IPS-11a (cell line): ENCODE measurements around the gene NHLRC4.
"Not testable (repeated sequence)": the region's sequence is repeated elsewhere in the genome, so short reads cannot be mapped to it uniquely, and the experiment has no call there.

ENCODE experiments used
- H3K4me3 ChIP-seq: one replicate; pipeline ENCODE4 v1.5.1; 2013; ENCODE audit warnings: low read depth, low read length, control low read depth

The NHLRC4 gene

DNA sequence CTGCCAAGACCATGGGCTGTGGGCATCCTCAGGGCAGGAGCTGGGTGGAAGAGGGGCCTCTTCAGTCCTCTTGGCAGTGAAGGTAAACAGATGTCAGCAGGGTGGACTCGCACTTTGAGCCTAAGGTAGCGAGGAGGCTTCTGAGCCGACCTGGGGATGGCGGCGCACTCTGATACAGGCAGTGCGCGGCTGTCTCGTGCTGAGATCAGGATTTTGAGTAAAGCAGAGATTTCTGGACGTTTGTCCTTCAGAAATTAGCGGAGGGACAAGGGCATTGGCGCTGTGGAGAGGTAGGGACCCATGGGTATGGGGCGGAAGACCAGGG lies 29.9 kb downstream of the NHLRC4 start:
- no peak overlapping the region for H3K4me3 ChIP-seq

DNA sequence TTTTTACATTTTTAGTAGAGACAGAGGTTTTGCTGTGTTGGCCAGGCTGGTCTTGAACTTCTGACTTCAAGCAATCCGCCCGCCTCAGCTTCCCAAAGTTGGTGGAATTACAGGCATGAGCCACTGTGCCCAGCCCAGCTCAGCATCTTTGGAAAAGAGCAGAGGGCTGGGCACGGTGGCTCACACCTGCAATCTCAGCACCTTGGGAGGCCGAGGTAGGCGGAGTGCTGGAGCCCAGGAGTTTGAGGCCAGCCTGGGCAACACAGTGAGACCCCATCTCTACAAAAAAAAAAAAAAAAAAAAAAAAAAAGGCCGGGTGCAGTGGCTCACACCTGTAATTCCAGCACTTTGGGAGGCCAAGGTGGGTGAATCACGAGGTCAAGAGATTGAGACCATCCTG lies 30.9 kb downstream of the NHLRC4 start:
- not testable (repeated sequence) for H3K4me3 ChIP-seq

DNA sequence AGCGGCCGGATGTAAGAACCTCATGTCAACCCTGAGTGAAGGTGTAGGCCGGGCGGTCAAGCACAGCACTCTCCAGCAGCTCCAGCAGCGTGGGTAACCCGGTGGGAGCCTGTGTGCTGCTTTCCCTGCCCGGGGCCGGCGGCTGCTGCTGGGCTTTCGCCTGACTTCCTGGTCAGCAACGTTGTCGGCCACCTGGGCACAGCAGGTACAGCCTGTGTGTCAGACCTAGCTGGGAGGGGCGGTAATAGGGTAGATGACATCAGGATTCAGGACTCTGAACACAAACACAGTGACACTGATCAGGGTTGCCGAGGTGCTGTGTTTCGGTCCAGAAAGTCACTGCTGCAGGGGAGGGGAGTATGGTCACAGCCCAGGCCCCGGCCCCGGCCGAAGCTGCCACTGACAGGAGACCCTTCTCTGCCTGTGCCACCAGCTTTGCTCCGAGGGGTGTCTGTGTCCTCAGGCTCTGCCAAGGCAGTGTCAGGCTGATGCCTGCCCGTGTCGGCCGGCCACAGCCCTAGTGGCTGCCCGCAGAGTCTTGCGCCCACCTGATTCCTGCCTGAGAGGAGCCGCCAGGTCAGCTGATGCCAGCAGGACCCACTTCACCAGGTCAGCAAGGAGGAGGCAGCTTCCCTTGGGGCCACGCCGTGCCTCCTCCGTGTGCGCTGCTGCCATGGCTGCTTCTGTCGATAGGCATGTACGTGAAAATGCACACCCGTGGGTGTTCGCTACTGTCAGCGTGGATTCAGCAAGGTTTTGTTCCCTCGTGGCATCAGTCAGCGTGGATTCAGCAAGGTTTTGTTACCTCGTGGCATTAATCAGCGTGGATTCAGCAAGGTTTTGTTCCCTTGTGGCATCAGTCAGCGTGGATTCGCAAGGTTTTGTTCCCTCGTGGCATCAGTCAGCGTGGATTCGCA lies 32.3 kb downstream of the NHLRC4 start:
- H3K4me3 ChIP-seq = no peak overlapping the region

DNA sequence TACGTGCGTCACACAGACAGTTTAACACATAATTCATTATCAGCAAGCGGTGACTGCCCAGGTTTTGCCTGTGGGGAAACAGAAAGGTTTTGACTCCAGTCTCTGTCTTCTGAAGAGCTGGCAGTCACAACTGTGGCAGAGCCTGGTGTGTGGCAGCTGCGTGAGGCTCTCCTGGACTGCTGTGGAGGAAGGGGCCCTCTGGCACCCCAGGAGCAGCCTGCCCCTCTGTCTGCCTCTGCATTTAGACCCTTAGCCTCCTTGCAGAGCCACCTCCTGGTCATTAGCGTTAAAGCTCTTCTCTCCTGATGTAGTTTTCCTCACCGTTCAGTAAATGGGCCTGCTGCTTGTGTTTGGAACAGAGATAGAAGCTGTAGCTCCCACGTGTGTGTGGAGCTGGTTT lies 34.0 kb downstream of the NHLRC4 start:
- H3K4me3 ChIP-seq = no peak overlapping the region

DNA sequence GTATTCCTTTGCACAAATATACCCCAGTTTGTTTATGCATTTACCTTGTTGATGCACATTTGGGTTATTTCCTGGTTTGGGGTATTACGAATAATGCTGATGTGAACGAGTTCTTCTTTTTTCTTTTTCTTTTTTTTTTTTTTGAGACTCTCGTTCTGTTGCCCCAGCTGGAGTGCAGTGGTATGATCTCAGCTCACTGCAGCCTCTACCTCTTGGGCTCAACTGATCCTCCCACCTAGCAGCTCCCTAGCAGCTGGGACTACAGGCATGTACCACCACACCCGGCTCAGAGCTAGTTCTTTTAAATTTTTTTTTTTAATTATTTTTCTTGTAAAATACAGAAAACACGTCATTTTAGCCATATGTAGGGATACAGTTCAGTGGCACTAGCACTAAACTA lies 37.1 kb downstream of the NHLRC4 start:
- H3K4me3 ChIP-seq = no peak overlapping the region

DNA sequence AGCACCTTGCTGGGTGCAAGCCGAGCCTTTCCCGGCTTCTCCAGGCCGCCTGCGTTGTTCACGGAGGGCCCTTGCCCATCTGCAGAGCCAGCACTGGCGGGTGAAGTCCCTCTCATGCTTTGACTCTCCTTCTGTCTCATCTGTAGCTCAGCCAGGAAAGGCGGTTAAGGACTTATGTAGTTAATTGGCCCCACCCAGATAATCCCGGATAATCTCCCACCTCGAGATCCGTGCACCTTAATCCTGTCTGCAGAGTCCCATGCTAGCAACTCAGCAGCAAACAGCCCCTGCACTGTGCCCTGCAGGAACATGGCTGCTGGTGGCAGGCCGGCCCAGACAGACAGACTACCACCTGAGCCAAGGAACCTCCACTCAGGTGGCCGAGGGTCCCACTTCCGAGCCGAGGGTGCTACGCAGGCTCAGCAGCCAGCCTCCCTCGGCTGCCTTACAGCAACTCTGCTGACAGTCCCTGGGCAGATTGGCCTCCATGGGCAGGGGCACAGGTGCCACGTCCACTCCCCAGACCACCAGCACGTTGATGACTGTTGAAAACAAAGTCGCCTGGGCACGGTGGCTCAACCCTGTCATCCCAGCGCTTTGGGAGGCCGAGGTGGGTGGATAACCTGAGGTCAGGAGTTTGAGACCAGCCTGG lies 40.0 kb downstream of the NHLRC4 start:
- no peak overlapping the region for H3K4me3 ChIP-seq

DNA sequence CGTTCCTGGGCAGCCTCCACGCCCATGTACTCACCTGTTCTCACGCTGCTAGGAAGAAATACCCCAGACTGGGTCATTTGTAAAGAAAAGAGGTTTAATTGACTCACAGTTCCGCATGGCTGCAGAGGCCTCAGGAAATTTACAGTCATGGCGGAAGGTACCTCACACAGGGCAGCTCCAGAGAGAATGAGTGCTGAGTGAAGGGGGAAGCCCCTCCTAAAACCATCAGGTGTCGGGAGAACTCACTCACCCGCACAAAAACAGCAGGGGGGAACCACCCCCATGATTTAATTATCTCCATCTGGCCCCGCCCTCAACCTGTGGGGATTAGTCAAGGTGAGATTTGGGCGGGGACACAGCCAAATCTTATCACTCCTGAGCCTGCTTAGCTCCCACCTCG lies 41.2 kb downstream of the NHLRC4 start:
- H3K4me3 ChIP-seq = no peak overlapping the region

DNA sequence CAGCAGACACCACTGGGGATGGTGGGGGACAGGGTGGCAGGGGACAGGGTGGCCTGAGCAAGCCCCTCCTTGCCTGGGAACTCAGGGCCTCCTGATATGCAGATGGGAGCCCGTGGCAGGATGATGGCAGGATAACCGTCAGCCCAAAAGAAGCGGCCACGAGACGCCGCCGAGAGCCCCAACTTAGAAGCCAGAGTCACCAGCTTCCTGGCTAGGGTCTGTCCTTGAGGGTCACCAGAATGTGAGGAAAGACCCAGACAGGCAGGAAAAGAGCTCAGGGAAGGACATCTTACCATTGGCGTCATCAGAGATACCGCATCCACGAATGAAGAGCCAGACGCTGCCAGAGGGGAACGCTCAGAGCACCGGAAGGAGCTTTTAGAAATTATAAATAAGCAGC lies 42.5 kb downstream of the NHLRC4 start:
- H3K4me3 ChIP-seq = no peak overlapping the region

DNA sequence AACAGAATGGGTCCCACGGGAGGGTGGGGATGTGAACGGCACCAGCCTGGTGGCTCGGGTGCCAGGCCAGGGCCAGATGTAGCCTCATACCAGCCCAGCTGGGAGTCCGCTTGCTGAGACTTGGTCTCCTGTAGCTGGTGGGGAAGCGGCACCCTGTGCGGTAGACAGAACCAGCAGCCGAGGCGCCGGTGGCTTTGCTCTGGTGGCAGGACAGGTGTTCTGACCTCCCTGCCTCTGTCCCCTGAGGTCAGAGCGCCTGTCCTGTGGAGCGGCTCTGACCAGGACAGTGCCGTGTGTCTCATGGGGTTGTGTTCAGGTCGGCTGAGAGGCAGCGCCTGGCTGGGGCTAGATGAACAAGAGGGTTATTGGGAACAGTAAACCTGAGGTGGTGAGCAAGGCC lies 43.2 kb downstream of the NHLRC4 start:
- H3K4me3 ChIP-seq = no peak overlapping the region

DNA sequence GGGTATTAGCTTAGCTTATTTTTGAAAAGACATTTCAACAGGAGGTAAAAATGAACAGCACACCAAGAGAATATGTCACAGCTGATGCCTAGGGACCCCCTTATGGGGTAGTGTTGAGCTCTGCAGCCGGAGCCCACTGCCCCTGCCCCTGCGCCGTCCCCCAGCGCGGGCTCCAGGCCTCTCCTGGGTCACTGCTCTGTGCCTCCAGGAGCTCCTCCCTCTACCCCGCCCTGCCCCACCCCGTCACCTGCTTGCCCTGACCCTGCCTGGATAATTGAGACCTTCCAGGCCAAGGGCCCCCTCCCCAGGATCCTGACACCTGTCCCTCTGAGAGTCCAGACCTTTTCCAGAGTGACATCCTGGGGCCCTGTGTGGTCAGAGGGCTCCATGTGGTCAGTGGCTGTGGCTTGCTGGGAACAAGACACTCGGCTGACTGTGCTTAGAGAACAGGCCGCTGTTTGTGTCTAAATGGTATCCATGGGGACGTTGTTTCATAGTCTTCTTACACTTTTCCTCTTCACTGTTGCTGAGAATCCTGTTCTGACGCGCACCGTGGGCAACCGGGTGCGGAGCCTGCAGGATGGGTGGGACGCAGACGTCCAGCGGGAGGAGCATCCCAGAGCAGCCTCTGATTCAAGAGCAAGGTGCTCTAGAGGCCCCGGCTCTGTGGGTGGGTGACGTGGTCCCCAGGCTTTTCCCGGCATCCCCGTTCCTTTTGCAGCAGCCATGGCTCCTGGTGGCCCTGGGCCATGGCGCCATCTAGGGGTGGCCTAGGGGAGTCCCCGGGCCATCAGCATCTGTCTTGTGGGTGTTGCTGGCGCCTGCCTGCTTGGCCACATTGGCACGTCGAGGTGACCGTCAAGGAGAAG lies 43.9 kb downstream of the NHLRC4 start:
- H3K4me3 ChIP-seq = no peak overlapping the region

DNA sequence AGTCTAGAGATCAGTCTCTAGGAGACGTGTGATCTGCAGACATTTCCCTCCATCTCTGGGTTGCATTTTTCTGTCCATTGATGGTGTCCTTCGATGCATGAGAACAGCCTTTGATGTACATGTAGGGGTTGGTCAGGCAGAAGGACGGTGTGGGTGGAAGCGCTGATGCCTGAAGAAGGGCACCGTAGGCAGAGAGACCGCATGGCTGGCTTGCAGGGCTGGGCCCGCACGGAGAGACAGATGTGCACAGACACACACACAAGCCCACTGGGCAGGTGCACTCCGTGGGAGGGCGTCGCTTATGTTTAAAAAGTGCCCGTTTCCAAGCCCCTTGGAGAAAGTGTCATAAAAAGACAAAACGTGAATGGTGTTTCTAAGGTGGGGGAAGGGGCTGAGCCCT lies 48.3 kb downstream of the NHLRC4 start:
- no peak overlapping the region for H3K4me3 ChIP-seq

DNA sequence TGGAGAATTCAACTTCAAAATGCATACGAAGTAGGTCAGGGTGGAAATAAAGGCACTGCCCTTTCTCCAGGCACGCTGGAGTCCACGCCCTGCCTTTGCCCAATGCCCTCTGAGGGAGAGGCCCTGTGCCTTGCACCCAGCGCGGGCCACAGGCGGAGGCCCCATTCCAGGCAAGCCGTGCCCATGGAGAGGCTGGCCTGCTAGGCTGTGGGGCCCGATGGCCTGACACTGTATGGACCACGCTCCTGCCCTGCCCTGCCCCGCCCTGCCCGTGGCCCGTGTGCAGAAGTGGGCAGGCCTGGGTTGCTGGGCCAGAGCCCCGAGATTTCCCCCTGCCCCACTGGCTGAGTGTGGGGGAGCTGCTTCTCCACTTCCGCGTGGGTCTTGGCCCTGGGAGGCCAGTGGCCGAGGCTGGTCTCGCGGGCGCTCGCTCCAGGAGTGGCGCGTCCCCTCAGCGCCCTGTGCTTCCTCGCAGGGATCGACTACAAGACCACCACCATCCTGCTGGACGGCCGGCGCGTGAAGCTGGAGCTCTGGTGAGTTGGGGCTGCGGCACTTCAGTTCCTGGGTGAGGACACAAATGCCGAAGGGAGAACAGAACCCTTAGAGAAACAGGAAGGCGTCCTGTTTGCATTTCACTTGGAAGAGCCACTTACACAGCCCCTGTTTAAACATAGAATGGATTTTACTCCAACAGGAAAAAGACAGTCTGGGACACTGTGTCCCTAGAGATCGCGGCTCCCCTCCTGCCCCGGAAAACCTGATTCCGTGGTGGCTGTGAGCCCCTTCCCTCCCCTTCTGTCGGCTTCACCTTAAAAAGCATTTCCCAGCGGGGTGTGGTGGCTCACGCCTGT lies 50.2 kb downstream of the NHLRC4 start:
- no peak overlapping the region for H3K4me3 ChIP-seq

DNA sequence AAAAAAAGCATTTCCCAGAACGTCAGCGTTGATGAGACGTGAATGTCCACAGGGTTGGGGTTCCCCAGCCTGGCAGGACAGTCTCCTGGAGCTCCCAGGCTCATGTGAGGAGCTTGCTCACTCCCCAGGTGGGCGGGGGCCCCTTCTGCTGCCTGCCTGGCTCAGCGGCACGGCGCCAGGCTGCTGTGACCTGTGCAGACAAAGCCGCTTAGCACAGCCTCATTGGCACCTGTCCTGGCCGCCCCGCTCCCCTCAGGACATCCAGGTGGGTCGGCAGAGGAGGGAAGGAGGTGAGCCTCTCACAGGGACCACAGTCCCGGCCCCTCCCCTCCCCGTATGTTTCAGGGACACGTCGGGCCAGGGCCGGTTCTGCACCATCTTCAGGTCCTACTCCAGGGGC lies 51.0 kb downstream of the NHLRC4 start:
- no peak overlapping the region for H3K4me3 ChIP-seq
